ENCODE results near the gene TSPAN33. TPM values are rescaled to one million over a fixed set of nuclear protein-coding genes. Genes with fewer than 3 reads are reported as not detected.

TSPAN33 gene
- total RNA-seq, 2 donors from 2014 or later = 6.3 to 14.1 TPM

- H3K9me3 ChIP-seq = no peaks in the 10 kb centered on the region
- no peak overlapping the region for H3K4me3 ChIP-seq
- no peak overlapping the region for H3K27ac ChIP-seq
- no peak for DNase-seq (ENCODE audit: low spot score)
- H3K4me1 ChIP-seq (ENCODE audit: control insufficient read depth in 1 of 2, low read depth in 2 of 2) = no peaks in the 10 kb centered on the region
- H3K27me3 ChIP-seq (replicated peaks; ENCODE audit: insufficient read depth) = no peaks in the 10 kb centered on the region
- H3K36me3 ChIP-seq = no peaks in the 10 kb centered on the region
- TF ChIP-seq, protein P1, sequence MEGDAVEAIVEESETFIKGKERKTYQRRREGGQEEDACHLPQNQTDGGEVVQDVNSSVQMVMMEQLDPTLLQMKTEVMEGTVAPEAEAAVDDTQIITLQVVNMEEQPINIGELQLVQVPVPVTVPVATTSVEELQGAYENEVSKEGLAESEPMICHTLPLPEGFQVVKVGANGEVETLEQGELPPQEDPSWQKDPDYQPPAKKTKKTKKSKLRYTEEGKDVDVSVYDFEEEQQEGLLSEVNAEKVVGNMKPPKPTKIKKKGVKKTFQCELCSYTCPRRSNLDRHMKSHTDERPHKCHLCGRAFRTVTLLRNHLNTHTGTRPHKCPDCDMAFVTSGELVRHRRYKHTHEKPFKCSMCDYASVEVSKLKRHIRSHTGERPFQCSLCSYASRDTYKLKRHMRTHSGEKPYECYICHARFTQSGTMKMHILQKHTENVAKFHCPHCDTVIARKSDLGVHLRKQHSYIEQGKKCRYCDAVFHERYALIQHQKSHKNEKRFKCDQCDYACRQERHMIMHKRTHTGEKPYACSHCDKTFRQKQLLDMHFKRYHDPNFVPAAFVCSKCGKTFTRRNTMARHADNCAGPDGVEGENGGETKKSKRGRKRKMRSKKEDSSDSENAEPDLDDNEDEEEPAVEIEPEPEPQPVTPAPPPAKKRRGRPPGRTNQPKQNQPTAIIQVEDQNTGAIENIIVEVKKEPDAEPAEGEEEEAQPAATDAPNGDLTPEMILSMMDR (IDR thresholded peaks at IDR 0.05) = no peak
- no peak for ATAC-seq (ENCODE audit: insufficient number of reproducible peaks, low FRiP score, low read depth)
Observed at GRCh38 chr7:129205126-129205818, 60.8 kb downstream of the TSPAN33 start.

DNA sequence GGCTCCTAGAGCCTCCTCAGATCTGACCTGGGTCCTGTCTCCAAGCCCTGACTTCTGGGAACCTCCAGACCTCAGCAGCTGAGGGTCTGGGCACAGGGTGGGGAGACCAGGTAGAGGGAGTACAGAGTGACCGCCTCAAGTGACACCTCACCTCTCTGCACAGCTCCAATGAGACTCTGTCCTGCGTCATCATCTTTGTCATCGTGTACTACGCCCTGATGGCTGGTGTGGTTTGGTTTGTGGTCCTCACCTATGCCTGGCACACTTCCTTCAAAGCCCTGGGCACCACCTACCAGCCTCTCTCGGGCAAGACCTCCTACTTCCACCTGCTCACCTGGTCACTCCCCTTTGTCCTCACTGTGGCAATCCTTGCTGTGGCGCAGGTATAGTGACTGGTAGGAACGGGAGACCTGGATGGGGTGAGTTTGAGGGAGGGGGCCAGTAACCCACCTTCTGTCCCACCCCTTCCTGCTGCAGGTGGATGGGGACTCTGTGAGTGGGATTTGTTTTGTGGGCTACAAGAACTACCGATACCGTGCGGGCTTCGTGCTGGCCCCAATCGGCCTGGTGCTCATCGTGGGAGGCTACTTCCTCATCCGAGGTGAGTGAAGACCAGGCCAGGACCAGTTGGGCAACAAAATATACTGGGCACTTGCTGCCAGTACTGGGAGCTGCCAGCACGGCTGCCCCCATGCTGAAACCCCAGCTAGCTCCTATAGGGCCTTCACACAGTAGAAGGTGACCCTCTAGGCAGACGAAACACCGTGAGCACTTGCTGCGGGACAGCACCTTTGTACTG, 61.7 kb downstream of the TSPAN33 start:
- Histone ChIP-seq H3K27me3 (replicated peaks; ENCODE audit: insufficient read depth) (no peaks in the 10 kb centered on the region), H3K4me3 (no peak overlapping the region), H3K9me3 (no peaks in the 10 kb centered on the region), H3K4me1 (ENCODE audit: control insufficient read depth in 1 of 2, low read depth in 2 of 2) (no peaks in the 10 kb centered on the region), H3K36me3 (peaks cover 1% of the 10 kb centered on the region), H3K27ac (no peak overlapping the region)
- TF ChIP-seq, protein P1 (IDR thresholded peaks at IDR 0.05) = no peak
- ATAC-seq (ENCODE audit: insufficient number of reproducible peaks, low FRiP score, low read depth) = no peak
- DNase-seq (ENCODE audit: low spot score) = no peak

- TF ChIP-seq, protein P1 (IDR thresholded peaks at IDR 0.05) = no peak
- H3K27ac ChIP-seq = no peak overlapping the region
- H3K36me3 ChIP-seq = peaks cover 6% of the 10 kb centered on the region
- DNase-seq (ENCODE audit: low spot score) (no peak), ATAC-seq (ENCODE audit: insufficient number of reproducible peaks, low FRiP score, low read depth) (no peak)
- no peaks in the 10 kb centered on the region for H3K27me3 ChIP-seq (replicated peaks; ENCODE audit: insufficient read depth)
- no peaks in the 10 kb centered on the region for H3K9me3 ChIP-seq
- H3K4me1 ChIP-seq (ENCODE audit: control insufficient read depth in 1 of 2, low read depth in 2 of 2) = no peaks in the 10 kb centered on the region
- no peak overlapping the region for H3K4me3 ChIP-seq
Observed at GRCh38 chr7:129208667-129209066, 64.2 kb downstream of the TSPAN33 start.

- H3K27ac ChIP-seq = no peak overlapping the region
- TF ChIP-seq, protein P1 (IDR thresholded peaks at IDR 0.05) = no peak
Observed at GRCh38 chr7:129209067-129209926, 64.8 kb downstream of the TSPAN33 start.

More at GRCh38 chr7:129209067-129209926, 64.8 kb downstream of the TSPAN33 start:
- no peak for ATAC-seq (ENCODE audit: insufficient number of reproducible peaks, low FRiP score, low read depth)
- H3K4me3 ChIP-seq = no peak overlapping the region
- no peaks in the 10 kb centered on the region for H3K9me3 ChIP-seq
- no peak for DNase-seq (ENCODE audit: low spot score)
- no peaks in the 10 kb centered on the region for H3K4me1 ChIP-seq (ENCODE audit: control insufficient read depth in 1 of 2, low read depth in 2 of 2)
- no peaks in the 10 kb centered on the region for H3K27me3 ChIP-seq (replicated peaks; ENCODE audit: insufficient read depth)
- H3K36me3 ChIP-seq = peaks cover 6% of the 10 kb centered on the region
